ENCODE data around the gene MYO7B. TPM values are rescaled to one million over a fixed set of nuclear protein-coding genes. Genes with fewer than 3 reads are reported as not detected.
"Not testable (repeated sequence)": the region's sequence is repeated elsewhere in the genome, so short reads cannot be mapped to it uniquely, and the experiment has no call there.

Gene MYO7B
- total RNA-seq, 1 experiment from 2014 or later: 12.7 TPM

DNA sequence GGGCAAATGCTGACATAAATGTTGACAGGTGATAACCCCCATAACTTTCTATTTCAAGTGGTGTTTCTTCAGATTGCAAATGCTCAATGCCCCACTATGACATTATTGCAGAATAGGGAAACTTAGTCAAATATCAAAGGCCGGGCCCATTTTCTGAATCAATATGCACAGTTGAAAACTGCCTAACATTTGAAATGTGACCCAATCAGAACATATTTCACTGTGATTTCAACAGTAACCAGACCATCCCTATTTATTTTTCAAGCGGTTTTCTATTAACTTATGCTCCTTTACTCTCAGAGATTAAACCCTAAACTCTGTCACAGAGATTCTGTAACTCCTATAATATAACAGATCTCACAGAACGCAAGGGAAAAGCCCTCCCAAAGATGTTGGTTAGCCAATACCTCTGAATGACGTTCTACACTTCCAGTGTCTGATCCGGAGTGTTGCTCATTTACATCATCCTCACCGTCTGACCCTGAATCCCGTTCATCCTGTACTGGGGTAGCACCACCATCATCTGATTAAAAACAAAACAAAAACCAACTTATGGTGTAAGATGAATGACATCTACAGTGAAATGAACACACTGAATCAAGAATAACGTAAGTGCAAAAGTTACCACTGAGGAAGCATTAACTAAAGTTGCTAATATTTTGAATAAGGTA lies 12.1 kb upstream of the MYO7B start:
- DNase-seq (ENCODE audit: low read depth): no peak

DNA sequence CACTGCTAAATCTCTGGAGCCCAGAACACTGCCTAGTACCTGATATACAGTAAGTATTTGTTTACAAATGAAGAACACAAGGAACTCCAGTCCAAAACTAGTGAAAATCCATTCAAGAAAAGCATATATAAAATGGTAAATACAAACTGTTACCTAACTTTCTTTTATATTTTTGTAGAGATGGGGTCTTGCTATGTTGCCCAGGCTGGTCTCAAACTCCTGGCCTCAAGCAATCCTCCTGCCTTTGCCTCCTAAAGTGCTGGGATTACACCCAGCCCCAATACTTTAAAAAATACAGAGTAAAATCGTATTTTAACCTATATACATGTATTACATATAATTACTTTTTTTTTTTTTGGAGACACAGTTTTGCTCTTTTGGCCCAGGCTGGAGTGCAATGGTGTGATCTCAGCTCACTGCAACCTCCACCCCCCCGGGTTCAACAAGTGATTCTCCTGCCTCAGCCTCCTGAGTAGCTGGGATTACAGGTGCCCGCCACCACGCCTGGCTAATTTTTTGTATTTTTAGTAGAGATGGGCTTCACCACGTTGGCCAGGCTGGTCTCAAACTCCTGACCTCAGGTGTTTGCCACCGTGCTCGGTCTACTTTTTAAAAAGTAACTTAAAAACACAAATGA lies 11.2 kb upstream of the MYO7B start:
- not testable (repeated sequence) for DNase-seq (ENCODE audit: low read depth)

DNA sequence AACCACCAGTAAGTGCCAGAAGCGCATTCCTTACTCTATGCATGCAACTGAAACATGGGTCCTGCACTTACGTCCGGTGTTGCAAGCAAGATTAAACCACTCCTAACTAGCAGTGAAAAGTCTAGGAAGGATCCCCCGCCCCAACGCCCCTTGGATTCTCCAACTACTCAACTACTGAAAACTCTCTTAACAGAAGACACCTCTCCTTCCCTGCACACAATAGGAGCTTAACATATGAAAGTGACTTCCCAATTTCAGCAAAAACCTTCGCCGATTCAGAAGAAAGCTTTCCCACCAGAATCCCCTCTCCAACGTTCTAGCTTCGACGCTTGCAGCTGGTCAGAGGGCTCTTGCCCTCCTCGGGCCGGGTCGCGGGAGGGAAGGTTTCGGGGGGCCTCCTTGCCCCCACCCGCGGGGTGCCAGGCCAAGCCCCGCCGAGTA lies 9.8 kb upstream of the MYO7B start:
- DNase-seq (ENCODE audit: low read depth): peak; percentile 52

DNA sequence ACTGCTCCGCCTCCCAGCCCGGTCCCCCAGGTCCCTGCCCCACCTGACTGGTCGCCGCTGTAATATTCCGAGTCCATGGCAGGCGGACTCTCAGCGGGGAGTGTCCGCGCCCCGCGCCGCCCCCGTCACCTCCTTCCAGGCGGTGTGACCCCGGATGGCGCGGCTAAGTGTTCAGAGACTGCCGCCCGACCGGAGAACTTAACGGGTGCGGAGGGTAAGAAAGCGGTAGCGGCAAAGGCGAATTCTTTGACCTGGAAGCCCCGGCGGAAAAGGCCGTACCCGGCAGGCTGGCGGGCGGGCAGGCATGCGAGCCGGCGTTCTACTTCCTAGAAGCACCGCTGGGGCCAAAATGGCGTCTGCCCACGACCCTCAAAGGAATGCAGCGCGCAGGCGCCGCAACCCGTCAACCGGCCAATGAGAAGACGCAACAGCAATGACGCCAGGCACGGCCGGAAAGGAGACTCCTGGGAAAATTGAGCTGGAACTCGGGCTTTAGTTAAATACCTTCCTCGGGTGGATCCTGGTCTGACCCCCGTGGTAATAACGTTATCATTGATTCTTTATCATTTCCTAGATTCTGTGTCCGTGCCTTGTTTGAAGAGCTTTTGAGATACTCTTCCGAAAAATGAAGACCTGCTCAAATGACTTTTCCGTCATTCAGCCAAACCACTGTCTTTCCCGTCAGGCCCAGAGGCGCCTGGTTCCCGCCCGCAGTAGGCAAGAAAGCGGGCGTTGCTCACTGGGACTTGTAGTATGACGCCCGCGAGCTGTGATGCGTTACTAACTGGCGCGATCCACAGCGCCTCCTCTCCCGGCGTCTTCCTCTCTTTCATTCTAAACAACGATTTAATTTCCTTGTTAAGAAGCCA lies 9.1 kb upstream of the MYO7B start, which contains the start of gene IWS1:
Gene IWS1 (minus strand): TSS at position 358 of the 869 bp plus-strand sequence. CDS start 281 bp downstream, at position 77.
- peak; percentile 96 for DNase-seq (ENCODE audit: low read depth)

DNA sequence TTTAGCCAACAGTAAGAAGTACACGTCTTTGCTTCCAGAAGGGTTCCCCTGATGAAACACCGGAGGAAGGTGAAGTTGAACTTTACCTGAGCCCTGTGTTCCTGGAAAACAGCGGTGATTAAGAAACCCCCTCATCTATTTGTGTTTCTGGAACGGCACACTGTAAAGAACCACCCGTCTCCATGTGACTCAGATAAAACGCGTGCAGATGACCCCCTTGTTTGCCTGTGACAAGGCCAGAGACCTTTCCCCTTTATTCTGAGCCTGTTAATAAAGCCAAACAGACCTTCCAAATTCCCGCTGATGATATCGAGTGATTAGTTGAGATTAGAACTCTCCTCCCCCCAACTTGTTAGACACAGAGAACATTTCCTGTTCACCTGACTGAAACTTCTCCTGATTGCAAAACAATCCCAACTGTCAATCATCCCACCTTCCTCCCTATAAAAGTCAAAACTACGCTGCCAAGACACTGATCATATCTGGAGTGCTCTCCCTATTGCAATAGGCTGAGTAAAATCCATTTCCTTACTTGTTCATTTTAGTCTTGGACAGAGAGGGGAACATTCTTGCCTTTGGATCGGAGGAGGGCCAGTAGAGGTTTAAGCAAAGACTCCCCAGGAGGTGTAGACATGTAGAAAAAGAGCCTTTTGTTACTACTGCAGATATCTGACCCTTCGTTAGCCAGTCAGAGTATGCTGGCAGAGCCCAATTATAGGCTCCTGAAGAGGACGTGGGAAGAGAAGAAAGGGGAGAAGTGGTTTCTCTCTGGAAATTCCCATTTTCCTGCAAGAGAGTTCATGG lies 8.3 kb upstream of the MYO7B start:
- DNase-seq (ENCODE audit: low read depth): peak; percentile 11

DNA sequence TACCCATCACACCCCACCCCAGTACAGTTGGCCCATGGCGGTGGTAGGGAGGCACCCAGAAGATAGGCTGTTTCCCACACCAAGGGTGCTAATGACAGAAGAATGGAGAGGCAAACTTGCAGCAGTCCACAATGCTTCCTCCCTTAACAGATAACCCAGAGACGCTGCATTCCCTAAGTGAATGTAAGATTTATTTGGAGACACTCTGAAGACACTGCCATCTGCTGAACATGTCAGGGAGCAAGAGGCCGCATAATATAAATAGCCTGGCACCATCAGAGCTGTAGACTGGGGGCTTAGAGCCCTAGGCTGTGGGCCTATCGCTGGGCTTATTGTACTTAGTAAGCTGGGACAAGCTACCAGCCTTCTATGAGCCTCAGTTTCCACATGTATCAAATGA lies 7.0 kb upstream of the MYO7B start:
- DNase-seq (ENCODE audit: low read depth): peak; percentile 49

DNA sequence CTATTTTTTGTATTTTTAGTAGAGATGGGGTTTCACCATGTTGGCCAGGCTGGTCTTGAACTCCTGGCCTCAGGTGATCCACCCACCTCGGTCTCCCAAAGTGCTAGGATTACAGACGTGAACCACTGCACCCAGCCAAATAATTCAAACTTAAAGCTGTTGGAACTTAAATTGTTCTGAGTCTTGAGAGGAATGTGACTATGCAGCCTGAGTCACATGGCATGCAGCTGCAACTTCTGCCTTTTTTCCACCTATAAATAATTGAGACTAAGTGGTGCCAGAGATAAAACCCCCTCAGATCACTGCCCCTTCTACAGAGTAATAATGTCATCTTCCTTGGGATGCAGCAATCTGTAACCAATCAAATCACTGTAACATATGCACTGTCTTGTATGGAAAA lies 6.1 kb upstream of the MYO7B start:
- not testable (repeated sequence) for DNase-seq (ENCODE audit: low read depth)

DNA sequence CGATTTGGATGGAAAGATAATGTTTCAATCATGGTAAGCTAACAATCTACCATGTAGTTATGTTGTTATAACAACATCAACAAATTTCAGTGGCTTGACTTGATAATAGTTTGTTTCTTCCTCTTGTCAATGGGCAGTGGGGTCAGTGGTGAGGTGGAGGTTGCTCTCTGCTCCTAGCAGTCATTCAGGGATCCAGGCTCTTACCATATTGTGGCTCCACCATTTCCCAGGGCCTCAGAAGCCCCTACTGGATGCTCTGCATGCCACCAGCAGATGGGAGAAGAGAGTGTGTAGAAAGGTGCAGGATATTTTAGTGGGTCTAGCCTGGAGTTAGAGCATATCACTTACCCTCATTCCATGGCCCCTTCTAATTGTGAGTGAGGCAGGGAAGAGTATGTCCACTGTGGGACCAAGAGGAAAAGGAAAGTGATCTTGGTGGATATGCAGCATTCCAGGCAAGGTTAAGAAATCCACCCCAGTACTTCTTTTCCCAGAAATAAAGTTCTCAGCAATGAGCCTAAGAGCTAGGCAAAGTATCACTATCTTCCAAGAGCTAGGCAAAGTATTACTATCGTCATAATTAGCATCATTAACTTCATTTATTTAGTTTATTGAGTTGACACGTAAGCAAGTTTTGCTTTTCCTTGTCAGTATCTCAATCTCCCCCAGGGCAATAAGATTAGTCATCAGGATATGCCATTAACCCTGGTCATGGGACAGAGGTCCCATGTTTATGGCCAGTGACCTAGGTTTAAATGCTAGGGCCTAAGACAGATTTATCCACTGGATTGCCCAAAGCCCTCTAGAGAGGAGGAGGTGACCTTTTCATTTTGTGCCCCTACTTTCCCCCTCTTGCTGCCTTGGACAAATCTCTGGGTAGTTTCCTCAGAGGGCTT lies 5.0 kb upstream of the MYO7B start:
- DNase-seq (ENCODE audit: low read depth): peak; percentile 82

DNA sequence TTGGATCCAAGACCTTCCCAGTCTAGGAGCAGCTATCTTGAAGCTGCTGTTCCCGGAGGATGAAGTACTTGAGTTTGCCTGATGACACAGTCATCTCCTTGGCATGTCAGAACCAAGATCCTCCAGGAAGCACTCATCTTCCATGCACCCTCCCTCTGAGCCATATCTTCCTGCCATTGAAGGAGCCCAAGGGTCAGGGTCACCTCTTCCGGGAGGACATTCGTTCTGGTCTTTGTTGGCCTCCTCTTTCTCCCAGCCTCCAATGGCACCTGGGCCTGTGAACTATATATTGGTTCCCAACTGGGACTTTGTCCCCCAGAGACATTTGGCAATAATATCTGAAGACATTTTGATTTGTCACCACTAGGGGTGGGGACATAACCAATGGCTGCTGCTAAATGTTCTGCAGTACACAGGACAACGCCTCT lies 4.2 kb upstream of the MYO7B start:
- peak; percentile 44 for DNase-seq (ENCODE audit: low read depth)

DNA sequence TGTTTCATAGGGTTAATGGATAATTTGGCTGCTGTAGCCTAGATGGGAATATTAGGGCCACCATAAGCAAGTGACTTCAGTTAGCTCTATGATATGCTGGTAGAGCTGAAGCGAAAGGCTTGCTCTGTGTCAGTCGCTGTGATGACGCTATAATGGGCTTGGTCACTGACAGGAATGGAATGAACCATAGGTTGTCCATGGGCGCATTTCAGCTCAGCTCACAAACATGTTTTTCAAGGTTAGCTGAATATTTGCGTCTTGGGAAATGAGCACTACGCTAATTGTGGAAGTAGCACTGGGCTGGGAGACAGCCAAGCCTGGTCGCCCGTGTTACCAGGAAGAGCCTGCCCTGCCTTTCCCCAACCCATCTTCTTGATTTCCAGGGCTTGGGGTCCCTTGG lies 3.2 kb upstream of the MYO7B start:
- no peak for DNase-seq (ENCODE audit: low read depth)

DNA sequence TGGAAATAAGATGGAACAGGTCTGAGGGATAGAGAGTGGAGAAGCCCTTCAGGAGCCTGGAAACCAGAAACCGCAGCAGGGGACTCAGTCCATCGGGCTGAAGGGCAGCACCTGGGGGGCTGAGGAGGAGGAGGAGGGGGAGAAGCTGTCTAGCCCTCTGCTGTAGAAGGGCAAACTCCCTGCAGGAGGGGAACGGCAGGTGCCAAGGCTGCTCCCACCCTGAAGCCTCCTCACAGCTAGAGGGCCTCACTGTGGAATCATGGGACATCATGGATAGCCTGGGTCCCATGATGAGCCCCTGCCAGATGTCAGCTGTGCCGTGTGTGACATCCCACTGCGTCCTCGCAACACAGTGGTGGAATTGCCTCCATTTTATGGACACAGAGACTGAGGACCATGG lies 435 bp downstream of the MYO7B start:
- DNase-seq (ENCODE audit: low read depth): no peak

DNA sequence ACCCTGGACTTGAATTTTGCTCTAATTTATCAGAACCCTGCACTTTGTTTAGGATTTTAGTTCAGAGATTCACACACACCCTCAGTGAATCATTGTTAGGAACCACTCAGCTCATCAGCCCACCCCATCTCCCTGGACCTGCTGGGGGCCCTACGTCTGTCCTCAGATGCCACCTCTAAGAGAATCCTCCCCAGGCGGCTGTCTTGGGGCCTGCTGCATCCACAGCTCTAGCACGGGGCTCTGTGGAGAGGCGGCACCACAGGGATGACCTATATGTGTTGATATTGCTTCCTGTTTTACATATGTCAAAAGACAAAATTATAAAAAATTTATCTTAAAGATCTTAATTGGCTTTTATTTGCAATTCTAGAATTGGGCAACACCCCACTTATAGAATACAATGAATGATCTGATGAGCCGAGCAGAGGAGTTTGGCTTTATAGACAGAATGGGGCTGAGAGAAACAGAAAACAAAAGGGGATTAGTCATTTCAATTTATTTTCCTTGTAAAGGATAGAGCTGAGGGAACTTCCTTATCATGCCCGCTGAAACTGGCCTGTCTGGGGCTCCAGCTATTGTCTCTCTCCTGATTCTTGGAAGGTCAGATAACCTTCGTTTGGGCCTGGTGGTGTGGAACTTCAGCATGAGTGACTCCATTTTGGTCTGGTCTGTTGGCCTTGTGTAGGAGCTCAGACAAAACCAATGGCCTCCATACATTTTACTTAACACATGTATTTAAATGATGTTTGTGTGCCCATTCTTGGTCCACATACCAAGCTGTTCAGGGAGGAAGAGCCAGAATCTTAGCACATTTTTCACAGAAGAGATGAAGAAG lies 1.4 kb downstream of the MYO7B start:
- no peak for DNase-seq (ENCODE audit: low read depth)

DNA sequence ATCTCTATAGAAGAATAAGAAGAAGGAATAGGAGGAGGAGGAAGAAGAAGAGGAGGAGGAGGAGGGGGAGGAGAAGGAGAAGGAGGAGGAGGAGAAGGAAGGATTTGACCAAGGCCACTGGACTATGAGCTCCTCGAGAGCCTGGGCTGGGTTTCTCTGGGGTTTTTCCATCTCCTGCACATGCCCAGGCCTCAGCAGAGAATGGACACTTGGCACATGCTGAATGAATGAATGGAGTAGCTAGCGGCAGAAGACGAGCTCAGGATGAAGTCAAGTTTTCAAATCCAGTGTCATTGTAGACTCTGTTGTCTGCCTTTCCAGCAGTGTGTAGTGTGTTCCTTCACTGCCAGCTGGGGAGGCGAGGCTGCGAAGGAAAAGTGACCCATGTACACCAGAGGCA lies 2.2 kb downstream of the MYO7B start:
- no peak for DNase-seq (ENCODE audit: low read depth)

DNA sequence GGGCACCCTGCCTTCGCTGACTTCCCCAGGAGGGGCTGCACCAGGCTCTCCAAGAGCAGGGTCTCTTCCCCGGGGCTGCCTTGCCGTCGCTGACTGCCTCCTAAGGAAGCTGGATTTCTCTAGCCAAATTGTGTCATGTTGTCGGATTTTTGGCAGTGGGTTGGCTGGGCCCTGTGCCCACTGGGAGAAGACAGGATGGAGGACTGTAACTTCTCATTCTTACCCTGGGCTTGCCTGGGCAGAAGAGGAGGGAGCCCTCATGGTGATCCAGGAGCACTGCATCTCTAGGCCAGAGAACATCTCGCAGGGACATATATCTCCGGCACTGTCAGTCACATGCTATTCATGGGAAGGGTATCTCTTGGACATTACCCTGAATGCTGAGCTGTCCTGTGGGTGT lies 6.3 kb downstream of the MYO7B start:
- no peak for DNase-seq (ENCODE audit: low read depth)

DNA sequence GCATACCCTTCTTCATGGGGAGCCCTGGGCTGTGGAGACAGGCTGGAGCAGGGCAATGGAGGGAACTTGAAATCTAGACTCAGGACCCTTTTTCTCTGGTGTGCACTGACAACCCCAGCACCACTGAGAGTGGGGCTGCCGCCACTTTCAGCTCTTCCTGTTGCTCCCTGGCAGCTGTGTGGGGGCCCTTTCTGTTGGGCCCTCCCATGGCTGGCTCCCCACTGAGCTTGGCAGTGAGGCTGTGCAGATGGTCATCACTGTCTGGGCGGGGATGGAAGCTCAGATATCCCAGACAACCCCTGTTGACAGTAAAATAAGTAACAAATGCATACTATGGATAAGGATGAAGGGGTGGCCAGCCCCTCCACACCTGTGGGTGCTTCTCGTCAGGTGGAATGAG lies 6.7 kb downstream of the MYO7B start:
- no peak for DNase-seq (ENCODE audit: low read depth)

DNA sequence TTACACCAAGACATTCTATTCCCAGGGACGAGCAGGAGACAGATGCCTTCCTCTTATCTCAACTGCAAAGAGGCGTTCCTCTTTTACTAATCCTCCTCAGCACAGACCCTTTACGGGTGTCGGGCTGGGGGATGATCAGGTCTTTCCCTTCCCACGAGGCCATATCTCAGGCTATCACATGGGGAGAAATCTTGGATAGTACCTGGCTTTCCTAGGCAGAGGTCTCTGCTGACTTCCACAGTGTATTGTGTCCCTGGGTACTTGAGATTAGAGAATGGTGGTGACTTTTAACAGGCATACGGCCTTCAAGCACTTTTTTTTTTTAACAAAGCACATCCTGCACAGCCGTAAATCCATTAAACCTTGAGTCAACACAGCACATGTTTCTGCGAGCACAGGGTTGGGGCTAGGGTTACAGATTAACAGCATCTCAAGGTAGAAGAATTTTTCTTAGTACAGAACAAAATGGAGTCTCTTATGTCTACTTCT lies 7.6 kb downstream of the MYO7B start:
- not testable (repeated sequence) for DNase-seq (ENCODE audit: low read depth)

DNA sequence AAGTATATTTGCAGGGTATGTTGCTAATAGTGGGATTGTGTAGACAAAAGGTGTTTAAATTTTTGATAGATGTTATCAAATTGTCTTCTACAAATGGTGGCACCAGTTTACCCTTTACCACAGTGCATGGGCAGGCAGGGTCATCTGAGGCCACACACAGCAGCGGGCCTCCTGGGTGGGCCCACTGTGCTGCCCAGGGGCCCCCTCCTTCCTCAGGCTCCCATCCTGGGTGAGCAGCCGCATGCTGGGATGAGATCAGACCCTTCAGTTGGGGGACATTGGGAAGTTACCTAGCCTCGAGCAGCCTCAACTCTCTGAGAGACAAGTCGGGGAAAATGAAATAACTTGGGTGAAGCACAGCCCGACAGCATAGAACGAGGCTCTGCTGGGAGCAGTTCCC lies 9.7 kb downstream of the MYO7B start:
- DNase-seq (ENCODE audit: low read depth): no peak

DNA sequence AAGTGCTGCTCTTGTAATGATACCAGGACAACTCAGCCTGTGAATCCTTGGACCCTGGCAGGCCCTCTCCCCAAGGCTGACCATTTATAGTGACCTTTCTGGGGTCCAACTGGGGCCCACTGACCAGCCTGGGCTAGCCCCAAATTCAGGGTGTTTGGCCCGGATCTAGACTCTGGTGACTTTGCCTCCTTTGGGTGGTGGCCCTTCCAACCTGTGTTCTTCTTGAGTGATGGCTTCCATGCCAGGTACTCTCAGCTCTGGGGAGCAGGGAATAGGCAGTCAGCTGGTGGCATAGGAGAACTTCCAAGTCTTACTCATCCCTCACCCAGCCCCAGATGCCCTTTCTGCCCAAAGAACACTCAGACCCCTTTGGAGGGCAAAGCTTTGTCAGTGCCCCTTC lies 10.3 kb downstream of the MYO7B start:
- no peak for DNase-seq (ENCODE audit: low read depth)

DNA sequence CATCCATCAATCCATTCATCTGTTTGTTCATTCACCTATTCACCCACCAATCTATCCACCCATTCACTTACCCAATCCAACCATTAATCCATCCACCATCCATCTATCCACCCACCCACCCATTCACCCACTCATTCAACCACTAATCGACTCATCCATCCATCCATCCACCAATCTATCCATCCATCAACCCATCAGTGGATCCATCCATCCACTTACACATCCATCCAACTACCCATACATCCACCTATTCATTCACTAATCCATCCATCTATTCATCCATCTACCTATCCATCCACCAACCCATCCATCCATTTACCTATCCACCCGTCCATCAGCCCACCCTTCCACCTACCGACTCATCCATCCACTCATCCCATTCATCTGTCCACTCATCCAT lies 11.3 kb downstream of the MYO7B start:
- no peak for DNase-seq (ENCODE audit: low read depth)
